SU-DHL-6 (cell line): ENCODE measurements around the gene SLC28A3.
A peak's percentile ranks its signal among the peaks of the same experiment; 100 is the strongest.

Source experiments
- H2AFZ ChIP-seq: fragments of 200-600 bp; sonication (generic); 2 replicates; pipeline ENCODE4 v1.6.1; 2014; ENCODE audit warnings: low read depth, mild to moderate bottlenecking, moderate library complexity, mixed read lengths, antibody characterized with exemption, low read length; ENCODE audit not compliant: severe bottlenecking
- H3F3A ChIP-seq: fragments of 200-600 bp; shearing (Covaris generic); 2 replicates; pipeline ENCODE4 v1.6.0; 2016; ENCODE audit warnings: antibody characterized with exemption, mild to moderate bottlenecking; ENCODE audit not compliant: insufficient read depth
- H3K27ac ChIP-seq: fragments of 200-600 bp; sonication (generic); 2 replicates; pipeline ENCODE4 v1.5.1; 2016; ENCODE audit warnings: low read depth, mild to moderate bottlenecking, low read length, moderate library complexity, mixed read lengths
- H3K27me3 ChIP-seq: fragments of 200-600 bp; sonication (generic), shearing (Covaris generic); 2 replicates; pipeline ENCODE4 v1.6.0; 2014; ENCODE audit warnings: mild to moderate bottlenecking, low read length
- H3K36me3 ChIP-seq: fragments of 200-600 bp; sonication (generic); 2 replicates; pipeline ENCODE4 v1.6.1; 2014; ENCODE audit warnings: mild to moderate bottlenecking, low read length, mixed read lengths
- H3K4me2 ChIP-seq: fragments of 300-600, 200-600 bp; shearing (Covaris generic), sonication (generic); 2 replicates; pipeline ENCODE4 v1.6.0; 2014; ENCODE audit warnings: low read length, low read depth, mild to moderate bottlenecking; ENCODE audit not compliant: poor library complexity, severe bottlenecking
- H3K4me3 ChIP-seq: fragments of 200-600 bp; sonication (generic); 2 replicates; pipeline ENCODE4 v1.5.1; 2014; ENCODE audit warnings: antibody characterized with exemption, low read length, mild to moderate bottlenecking, mixed read lengths; ENCODE audit not compliant: insufficient read depth, poor library complexity, severe bottlenecking
- H3K79me2 ChIP-seq: fragments of 200-600 bp; sonication (generic); 2 replicates; pipeline ENCODE4 v1.6.1; 2014; ENCODE audit warnings: mild to moderate bottlenecking, low read length, moderate library complexity; ENCODE audit not compliant: insufficient read depth
- H3K9ac ChIP-seq: fragments of 200-600 bp; sonication (generic); 2 replicates; pipeline ENCODE4 v1.7.0; 2014; ENCODE audit warnings: mild to moderate bottlenecking, low read length
- H3K9me2 ChIP-seq: fragments of 200-600 bp; sonication (generic); replicated peaks from 2 replicates; pipeline ENCODE4 v1.6.1; 2014; ENCODE audit warnings: low read length; ENCODE audit not compliant: insufficient read depth
- H3K9me3 ChIP-seq: fragments of 200-600 bp; sonication (generic); 2 replicates; pipeline ENCODE4 v1.6.1; 2014; ENCODE audit warnings: low read length, mixed read lengths; ENCODE audit not compliant: insufficient read depth
- H4K20me1 ChIP-seq: fragments of 200-600 bp; sonication (generic); 2 replicates; pipeline ENCODE4 v1.6.1; 2014; ENCODE audit warnings: low read depth, mild to moderate bottlenecking, antibody characterized with exemption, low read length, moderate library complexity, mixed read lengths
- CTCF ChIP-seq: fragments of 200-600 bp; sonication (generic); IDR thresholded peaks from one replicate; pipeline ENCODE4 v1.5.1; 2017; ENCODE audit warnings: antibody characterized with exemption, mild to moderate bottlenecking, low read length, moderate library complexity; ENCODE audit not compliant: insufficient read depth, poor library complexity, severe bottlenecking
- EZH2phosphoT487 ChIP-seq: fragments of 200-600 bp; sonication (generic), shearing (Covaris generic); conservative IDR thresholded peaks from 2 replicates; pipeline ENCODE4 v1.6.1; 2018; ENCODE audit warnings: mild to moderate bottlenecking, antibody characterized with exemption, low read length, moderate library complexity, mixed read lengths

The SLC28A3 gene

GRCh38 chr9:84266087-84266561 lies 74.4 kb downstream of the SLC28A3 start:
- H2AFZ ChIP-seq, result no peak overlapping the region
- TF ChIP-seq CTCF, result no peak
- TF ChIP-seq EZH2phosphoT487, result no peak
- H3K9me3 ChIP-seq, result no peaks in the 10 kb centered on the region
- no peaks in the 10 kb centered on the region for H4K20me1 ChIP-seq
- no peaks in the 10 kb centered on the region for H3K9me2 ChIP-seq
- H3K36me3 ChIP-seq, result no peaks in the 10 kb centered on the region
- no peaks in the 10 kb centered on the region for H3K27me3 ChIP-seq
- no peak overlapping the region for H3K9ac ChIP-seq
- no peak overlapping the region for H3K27ac ChIP-seq
- H3K4me2 ChIP-seq, result no peak overlapping the region
- H3K4me3 ChIP-seq, result no peak overlapping the region
- H3K79me2 ChIP-seq, result no peaks in the 10 kb centered on the region
- H3F3A ChIP-seq, result no peaks in the 10 kb centered on the region

GRCh38 chr9:84264307-84265029 lies 76.1 kb downstream of the SLC28A3 start:
- no peak overlapping the region for H3K4me2 ChIP-seq
- no peak overlapping the region for H3K9ac ChIP-seq
- no peaks in the 10 kb centered on the region for H3K27me3 ChIP-seq
- no peaks in the 10 kb centered on the region for H3K9me2 ChIP-seq
- no peak overlapping the region for H2AFZ ChIP-seq
- no peak overlapping the region for H3K4me3 ChIP-seq
- no peaks in the 10 kb centered on the region for H3K79me2 ChIP-seq
- no peaks in the 10 kb centered on the region for H3F3A ChIP-seq
- no peaks in the 10 kb centered on the region for H3K9me3 ChIP-seq
- TF ChIP-seq CTCF (no peak), EZH2phosphoT487 (no peak)
- H3K27ac ChIP-seq, result no peak overlapping the region
- H3K36me3 ChIP-seq, result no peaks in the 10 kb centered on the region
- no peaks in the 10 kb centered on the region for H4K20me1 ChIP-seq

- Histone ChIP-seq H3K79me2 (no peaks in the 10 kb centered on the region), H3K9me2 (no peaks in the 10 kb centered on the region), H2AFZ (no peak overlapping the region), H3K27me3 (no peaks in the 10 kb centered on the region), H3K36me3 (no peaks in the 10 kb centered on the region), H3K9ac (no peak overlapping the region), H4K20me1 (no peaks in the 10 kb centered on the region), H3K4me3 (no peak overlapping the region), H3K9me3 (no peaks in the 10 kb centered on the region), H3K27ac (no peak overlapping the region), H3K4me2 (no peak overlapping the region), H3F3A (no peaks in the 10 kb centered on the region)
- TF ChIP-seq EZH2phosphoT487 (no peak), CTCF (peak; percentile 66)
These were observed 79.3 kb downstream of the SLC28A3 start for GRCh38 chr9:84261070-84261746.
